NT2/D1 (cell line): ENCODE results near the gene TYMS.

Experiments used
- SUZ12 ChIP-seq: IDR thresholded peaks from 2 replicates; pipeline ENCODE4 v1.6.1; 2011; ENCODE audit not compliant: insufficient read length, insufficient read depth; ENCODE audit errors: extremely low read depth
- YY1 ChIP-seq: IDR thresholded peaks from 2 replicates; pipeline ENCODE4 v1.6.1; 2011; ENCODE audit not compliant: insufficient read length, insufficient read depth
- ZNF274 ChIP-seq: IDR thresholded peaks from 2 replicates; pipeline ENCODE4 v1.6.1; 2011; ENCODE audit warnings: mild to moderate bottlenecking, low read depth, low read length

GRCh38 chr18:673769-674168 lies 16.3 kb downstream of the TYMS start:
- TF ChIP-seq YY1 (no peak), ZNF274 (no peak), SUZ12 (no peak)
